ENCODE data around the gene ARHGEF2. TPM values are rescaled to one million over a fixed set of nuclear protein-coding genes. Genes with fewer than 3 reads are reported as not detected.

ARHGEF2 gene
- total and polyA plus RNA-seq, 2 donors = 42.3 to 58.5 TPM

- no peaks in the 10 kb centered on the region for H3K27me3 ChIP-seq (ENCODE audit: control insufficient read depth in 2 of 2, insufficient read depth in 1 of 2, low read length in 1 of 2)
- peaks cover 63 to 97% of the 10 kb centered on the region in 2 donors for H3K36me3 ChIP-seq (ENCODE audit: control insufficient read depth in 2 of 2, insufficient read depth in 2 of 2, low read length in 1 of 2)
- 95% methylated on average over 3 of the region's 3 CpGs for whole genome bisulfite sequencing
Observed at GRCh38 chr1:155918660-155919059, 59.7 kb downstream of the ARHGEF2 start.

GRCh38 chr1:155913969-155914757 is 64.2 kb downstream of the ARHGEF2 start:
- Histone ChIP-seq H3K4me1 (ENCODE audit: control insufficient read depth in 2 of 2, insufficient read depth in 2 of 2, low read length in 2 of 2) (peaks cover 5 to 11% of the 10 kb centered on the region in 2 donors), H3K36me3 (ENCODE audit: control insufficient read depth in 2 of 2, insufficient read depth in 2 of 2, low read length in 1 of 2) (peaks cover 36 to 78% of the 10 kb centered on the region in 2 donors), H3K27ac (ENCODE audit: low read depth in 1 of 2, low read length in 1 of 2) (no peak overlapping the region), H3K9me3 (ENCODE audit: control insufficient read depth in 2 of 2, insufficient read depth in 1 of 2, low read length in 1 of 2) (no peaks in the 10 kb centered on the region), H3K27me3 (ENCODE audit: control insufficient read depth in 2 of 2, insufficient read depth in 1 of 2, low read length in 1 of 2) (no peaks in the 10 kb centered on the region), H3K4me3 (ENCODE audit: low read length in 2 of 2) (no peak overlapping the region)
- DNase-seq (ENCODE audit: low read depth in 6 of 9, low spot score in 9 of 9) = no peak
- 93% methylated on average over 6 of the region's 6 CpGs for WGBS

More at GRCh38 chr1:155918660-155919059, 59.7 kb downstream of the ARHGEF2 start:
- H3K27ac ChIP-seq (ENCODE audit: low read depth in 1 of 2, low read length in 1 of 2) = no peak overlapping the region
- H3K4me1 ChIP-seq (ENCODE audit: control insufficient read depth in 2 of 2, insufficient read depth in 2 of 2, low read length in 2 of 2) = no peaks in the 10 kb centered on the region
- H3K4me3 ChIP-seq (ENCODE audit: low read length in 2 of 2) = no peak overlapping the region
- DNase-seq (ENCODE audit: low read depth in 6 of 9, low spot score in 9 of 9) = no peak
- H3K9me3 ChIP-seq (ENCODE audit: control insufficient read depth in 2 of 2, insufficient read depth in 1 of 2, low read length in 1 of 2) = no peaks in the 10 kb centered on the region

GRCh38 chr1:155912056-155912536 is 66.3 kb downstream of the ARHGEF2 start:
- no peak for DNase-seq (ENCODE audit: low read depth in 6 of 9, low spot score in 9 of 9)
- H3K27me3 ChIP-seq (ENCODE audit: control insufficient read depth in 2 of 2, insufficient read depth in 1 of 2, low read length in 1 of 2) = no peaks in the 10 kb centered on the region
- WGBS = 97% methylated on average over 11 of the region's 11 CpGs
- H3K4me1 ChIP-seq (ENCODE audit: control insufficient read depth in 2 of 2, insufficient read depth in 2 of 2, low read length in 2 of 2) = peaks cover 5 to 11% of the 10 kb centered on the region in 2 donors
- no peaks in the 10 kb centered on the region for H3K9me3 ChIP-seq (ENCODE audit: control insufficient read depth in 2 of 2, insufficient read depth in 1 of 2, low read length in 1 of 2)
- H3K36me3 ChIP-seq (ENCODE audit: control insufficient read depth in 2 of 2, insufficient read depth in 2 of 2, low read length in 1 of 2) = peaks cover 34 to 73% of the 10 kb centered on the region in 2 donors
- H3K27ac ChIP-seq (ENCODE audit: low read depth in 1 of 2, low read length in 1 of 2) = peak overlapping the region; percentile 18 to 73
- no peak overlapping the region for H3K4me3 ChIP-seq (ENCODE audit: low read length in 2 of 2)

GRCh38 chr1:155911156-155912055 is 66.9 kb downstream of the ARHGEF2 start, which contains the start of gene RIT1:
Gene RIT1, minus strand, starts transcription at chr1:155911349. Its CDS starts 588 bp downstream, at chr1:155910761.
- 8% methylated on average over 34 of the region's 34 CpGs for WGBS
- Histone ChIP-seq H3K27ac (ENCODE audit: low read depth in 1 of 2, low read length in 1 of 2) (peak within 1 kb of the TSS; percentile 73 to 92), H3K27me3 (ENCODE audit: control insufficient read depth in 2 of 2, insufficient read depth in 1 of 2, low read length in 1 of 2) (no peaks in the 10 kb centered on the region), H3K4me3 (ENCODE audit: low read length in 2 of 2) (peak within 1 kb of the TSS; percentile 68 to 94), H3K9me3 (ENCODE audit: control insufficient read depth in 2 of 2, insufficient read depth in 1 of 2, low read length in 1 of 2) (no peaks in the 10 kb centered on the region), H3K4me1 (ENCODE audit: control insufficient read depth in 2 of 2, insufficient read depth in 2 of 2, low read length in 2 of 2) (peaks cover 5 to 11% of the 10 kb centered on the region in 2 donors), H3K36me3 (ENCODE audit: control insufficient read depth in 2 of 2, insufficient read depth in 2 of 2, low read length in 1 of 2) (peaks cover 39 to 74% of the 10 kb centered on the region in 2 donors)
- DNase-seq (ENCODE audit: low read depth in 6 of 9, low spot score in 9 of 9) = peak; percentile 43 to 89 (median 79)

- Histone ChIP-seq H3K9me3 (ENCODE audit: control insufficient read depth in 2 of 2, insufficient read depth in 1 of 2, low read length in 1 of 2) (no peaks in the 10 kb centered on the region), H3K36me3 (ENCODE audit: control insufficient read depth in 2 of 2, insufficient read depth in 2 of 2, low read length in 1 of 2) (peaks cover 38 to 73% of the 10 kb centered on the region in 2 donors), H3K27ac (ENCODE audit: low read depth in 1 of 2, low read length in 1 of 2) (peak overlapping the region; percentile 73 to 92), H3K27me3 (ENCODE audit: control insufficient read depth in 2 of 2, insufficient read depth in 1 of 2, low read length in 1 of 2) (no peaks in the 10 kb centered on the region), H3K4me1 (ENCODE audit: control insufficient read depth in 2 of 2, insufficient read depth in 2 of 2, low read length in 2 of 2) (peaks cover 5 to 11% of the 10 kb centered on the region in 2 donors), H3K4me3 (ENCODE audit: low read length in 2 of 2) (peak overlapping the region; percentile 68 to 94)
- peak in 4 of 9 donors; percentile 0 to 47 (median 21) for DNase-seq (ENCODE audit: low read depth in 6 of 9, low spot score in 9 of 9)
- 14% methylated on average over 11 of the region's 11 CpGs for WGBS
Observed at GRCh38 chr1:155910621-155911121, 67.7 kb downstream of the ARHGEF2 start.

GRCh38 chr1:155909894-155910293 is 68.5 kb downstream of the ARHGEF2 start:
- peak in 3 of 9 donors; percentile 6 to 34 (median 7) for DNase-seq (ENCODE audit: low read depth in 6 of 9, low spot score in 9 of 9)
- Histone ChIP-seq H3K27ac (ENCODE audit: low read depth in 1 of 2, low read length in 1 of 2) (no peak overlapping the region), H3K4me1 (ENCODE audit: control insufficient read depth in 2 of 2, insufficient read depth in 2 of 2, low read length in 2 of 2) (peaks cover 5 to 11% of the 10 kb centered on the region in 2 donors), H3K4me3 (ENCODE audit: low read length in 2 of 2) (no peak overlapping the region), H3K27me3 (ENCODE audit: control insufficient read depth in 2 of 2, insufficient read depth in 1 of 2, low read length in 1 of 2) (no peaks in the 10 kb centered on the region), H3K9me3 (ENCODE audit: control insufficient read depth in 2 of 2, insufficient read depth in 1 of 2, low read length in 1 of 2) (no peaks in the 10 kb centered on the region), H3K36me3 (ENCODE audit: control insufficient read depth in 2 of 2, insufficient read depth in 2 of 2, low read length in 1 of 2) (peaks cover 35 to 71% of the 10 kb centered on the region in 2 donors)
- WGBS = 70% methylated on average over 4 of the region's 4 CpGs

- no peaks in the 10 kb centered on the region for H3K4me1 ChIP-seq (ENCODE audit: control insufficient read depth in 2 of 2, insufficient read depth in 2 of 2, low read length in 2 of 2)
- no peaks in the 10 kb centered on the region for H3K9me3 ChIP-seq (ENCODE audit: control insufficient read depth in 2 of 2, insufficient read depth in 1 of 2, low read length in 1 of 2)
- peaks cover 70 to 75% of the 10 kb centered on the region in 2 donors for H3K36me3 ChIP-seq (ENCODE audit: control insufficient read depth in 2 of 2, insufficient read depth in 2 of 2, low read length in 1 of 2)
- DNase-seq (ENCODE audit: low read depth in 6 of 9, low spot score in 9 of 9) = no peak
- no peaks in the 10 kb centered on the region for H3K27me3 ChIP-seq (ENCODE audit: control insufficient read depth in 2 of 2, insufficient read depth in 1 of 2, low read length in 1 of 2)
- 98% methylated on average over 12 of the region's 12 CpGs for WGBS
- no peak overlapping the region for H3K27ac ChIP-seq (ENCODE audit: low read depth in 1 of 2, low read length in 1 of 2)
- H3K4me3 ChIP-seq (ENCODE audit: low read length in 2 of 2) = no peak overlapping the region
Observed at GRCh38 chr1:155904261-155904660, 74.1 kb downstream of the ARHGEF2 start.

- Histone ChIP-seq H3K27ac (ENCODE audit: low read depth in 1 of 2, low read length in 1 of 2) (no peak overlapping the region), H3K36me3 (ENCODE audit: control insufficient read depth in 2 of 2, insufficient read depth in 2 of 2, low read length in 1 of 2) (peaks cover 56 to 64% of the 10 kb centered on the region in 2 donors), H3K4me3 (ENCODE audit: low read length in 2 of 2) (no peak overlapping the region), H3K27me3 (ENCODE audit: control insufficient read depth in 2 of 2, insufficient read depth in 1 of 2, low read length in 1 of 2) (no peaks in the 10 kb centered on the region), H3K4me1 (ENCODE audit: control insufficient read depth in 2 of 2, insufficient read depth in 2 of 2, low read length in 2 of 2) (no peaks in the 10 kb centered on the region), H3K9me3 (ENCODE audit: control insufficient read depth in 2 of 2, insufficient read depth in 1 of 2, low read length in 1 of 2) (no peaks in the 10 kb centered on the region)
- DNase-seq (ENCODE audit: low read depth in 6 of 9, low spot score in 9 of 9) = no peak
- 98% methylated on average over 4 of the region's 4 CpGs for WGBS
Observed at GRCh38 chr1:155900161-155900560, 78.2 kb downstream of the ARHGEF2 start.
